Activated CD4-positive, alpha-beta T cell treated with anti-CD3 and anti-CD28 coated beads for 36 hours (primary cell): Measurements from ENCODE around the gene TANK. TPM values are rescaled to one million over a fixed set of nuclear protein-coding genes. Genes with fewer than 3 reads are reported as not detected.
"Not testable (repeated sequence)": the region's sequence is repeated elsewhere in the genome, so short reads cannot be mapped to it uniquely, and the experiment has no call there.

ENCODE experiments used
- ATAC-seq: fragments of 200-7000 bp; cut with Tn5 transposase; one replicate; pipeline ENCODE4 v1.10.0; 2021; ENCODE audit warnings: mild to moderate bottlenecking, moderate library complexity
- CTCF ChIA-PET: fragments of 350-600 bp; sonication (Branson Sonifier 250); formaldehyde crosslinking; loops from one replicate; lab custom pipeline; 2021; ENCODE audit warnings: antibody characterized with exemption; lab: Charles Lee
- POLR2A ChIA-PET: fragments of 350-600 bp; sonication (Branson Sonifier 250); formaldehyde crosslinking; loops from one replicate; lab custom pipeline; 2021; ENCODE audit warnings: antibody characterized with exemption, inconsistent platforms; lab: Charles Lee
- DNase-seq: peaks from one replicate; pipeline ENCODE4 v3.0.0-alpha.2; 2020
- H3K27ac Mint-ChIP-seq: one replicate; pipeline ENCODE4 v1.8.0; 2021; ENCODE audit warnings: mixed read lengths
- H3K27me3 Mint-ChIP-seq: one replicate; pipeline ENCODE4 v1.8.0; 2021; ENCODE audit warnings: mixed read lengths
- H3K36me3 Mint-ChIP-seq: one replicate; pipeline ENCODE4 v1.8.0; 2021; ENCODE audit warnings: low read depth, mixed read lengths
- H3K4me1 Mint-ChIP-seq: one replicate; pipeline ENCODE4 v1.8.0; 2021; ENCODE audit warnings: mixed read lengths
- H3K4me3 Mint-ChIP-seq: one replicate; pipeline ENCODE4 v1.8.0; 2021; ENCODE audit warnings: mild to moderate bottlenecking, moderate library complexity, mixed read lengths
- H3K9me3 Mint-ChIP-seq: one replicate; pipeline ENCODE4 v1.8.0; 2021; ENCODE audit warnings: low read depth, mixed read lengths
- intact Hi-C, 2 experiments: fragments of 100-400 bp; cut with DNase I in 1 of 2; cut with micrococcal nuclease in 1 of 2; formaldehyde crosslinking; loops; one replicate each; pipeline versions ENCODE4 v1.14.2 to v1.15.1; 2022 to 2024; cut with DNase I, micrococcal nuclease
- total RNA-seq, 2 experiments: library from RNA; stranded (reverse); gene quantifications; one replicate each; pipeline ENCODE4 v1.2.3, GENCODE V29; 2021

The TANK gene
- total RNA-seq, 2 experiments from 2014 or later, result 54.6 to 59.7 TPM

- Mint-ChIP-seq H3K4me1 (no peaks in the 10 kb centered on the region), H3K27me3 (peaks cover 4% of the 10 kb centered on the region), H3K36me3 (no peaks in the 10 kb centered on the region), H3K4me3 (no peak overlapping the region), H3K9me3 (no peaks in the 10 kb centered on the region), H3K27ac (no peak overlapping the region)
- intact Hi-C loops, result loop anchor here (1.0 to 10.0 kb wide), 8 partner anchors 24 to 1158 kb away; no protein-coding TSS in a partner anchor
- ChIA-PET CTCF (interaction anchor here (0.7 to 4.4 kb wide), 32 partner anchors 8 to 1163 kb away, joined by 3 to 81 read pairs (median 6); no protein-coding TSS in a partner anchor), POLR2A (no interaction called here)
- peak; percentile 61 for ATAC-seq
- DNase-seq, result no peak
Observed at GRCh38 chr2:161273038-161273760, 113.0 kb downstream of the TANK start.

- H3K4me3 Mint-ChIP-seq, H3K9me3 Mint-ChIP-seq, DNase-seq, H3K4me1 Mint-ChIP-seq, H3K27me3 Mint-ChIP-seq, H3K27ac Mint-ChIP-seq, POLR2A ChIA-PET, H3K36me3 Mint-ChIP-seq, ATAC-seq, CTCF ChIA-PET: not testable (repeated sequence)
- intact Hi-C loops, result loop anchor here (10.0 kb wide), 2 partner anchors 284 to 1164 kb away; no protein-coding TSS in a partner anchor
Observed at GRCh38 chr2:161278564-161279229, 118.5 kb downstream of the TANK start.

GRCh38 chr2:161279230-161279815 lies 119.1 kb downstream of the TANK start:
- H3K27me3 Mint-ChIP-seq, POLR2A ChIA-PET, ATAC-seq, DNase-seq, H3K36me3 Mint-ChIP-seq, H3K4me3 Mint-ChIP-seq, H3K9me3 Mint-ChIP-seq, CTCF ChIA-PET, H3K27ac Mint-ChIP-seq, H3K4me1 Mint-ChIP-seq: not testable (repeated sequence)
- intact Hi-C loops, result loop anchor here (10.0 kb wide), 2 partner anchors 285 to 1165 kb away; no protein-coding TSS in a partner anchor

- H3K27ac Mint-ChIP-seq, H3K36me3 Mint-ChIP-seq, ATAC-seq, H3K4me1 Mint-ChIP-seq, H3K4me3 Mint-ChIP-seq, intact Hi-C loops, CTCF ChIA-PET, H3K27me3 Mint-ChIP-seq, H3K9me3 Mint-ChIP-seq, POLR2A ChIA-PET: not testable (repeated sequence)
- DNase-seq, result peak; percentile 36
Observed at GRCh38 chr2:161280906-161281323, 120.7 kb downstream of the TANK start.

- H3K36me3 Mint-ChIP-seq, H3K9me3 Mint-ChIP-seq, POLR2A ChIA-PET, ATAC-seq, H3K27ac Mint-ChIP-seq, H3K27me3 Mint-ChIP-seq, intact Hi-C loops, H3K4me3 Mint-ChIP-seq, DNase-seq, H3K4me1 Mint-ChIP-seq: not testable (repeated sequence)
- CTCF ChIA-PET, result interaction anchor here (0.6 to 0.7 kb wide), 2 partner anchors 26 to 59 kb away, joined by 4 read pairs; no protein-coding TSS in a partner anchor
Observed at GRCh38 chr2:161281615-161282310, 121.5 kb downstream of the TANK start.

GRCh38 chr2:161282311-161282644 lies 122.0 kb downstream of the TANK start:
- intact Hi-C loops, ATAC-seq, H3K27me3 Mint-ChIP-seq, DNase-seq, H3K4me1 Mint-ChIP-seq, H3K27ac Mint-ChIP-seq, POLR2A ChIA-PET, H3K9me3 Mint-ChIP-seq, H3K4me3 Mint-ChIP-seq, H3K36me3 Mint-ChIP-seq: not testable (repeated sequence)
- CTCF ChIA-PET, result interaction anchor here (0.6 to 0.7 kb wide), 2 partner anchors 27 to 59 kb away, joined by 4 read pairs; no protein-coding TSS in a partner anchor

- ChIA-PET POLR2A (no interaction called here), CTCF (interaction anchor here (1.1 kb wide), 1 partner anchor 10 kb away, joined by 5 read pairs; no protein-coding TSS in a partner anchor)
- Mint-ChIP-seq H3K4me3 (no peak overlapping the region), H3K27ac (no peak overlapping the region), H3K4me1 (no peaks in the 10 kb centered on the region), H3K9me3 (no peaks in the 10 kb centered on the region), H3K27me3 (peaks cover 5% of the 10 kb centered on the region), H3K36me3 (no peaks in the 10 kb centered on the region)
- intact Hi-C loops, result no loop called here
- no peak for DNase-seq
- ATAC-seq, result no peak
Observed at GRCh38 chr2:161283926-161284325, 123.7 kb downstream of the TANK start.

Other genes with a start within 250 kb of the TANK start
- gene PSMD14, start 148.0 kb downstream of the TANK start, total RNA-seq, result 10 to 100 TPM; 69.5 to 85.7 TPM